GM19438 (cell line): Measurements from ENCODE around the gene PPP2R2C.

Source experiments
- ATAC-seq: cut with Tn5 transposase; IDR thresholded peaks from one replicate; pipeline ENCODE4 v1.9.1; 2021; ENCODE audit warnings: low read depth; ENCODE audit not compliant: unreplicated experiment

Gene PPP2R2C

DNA sequence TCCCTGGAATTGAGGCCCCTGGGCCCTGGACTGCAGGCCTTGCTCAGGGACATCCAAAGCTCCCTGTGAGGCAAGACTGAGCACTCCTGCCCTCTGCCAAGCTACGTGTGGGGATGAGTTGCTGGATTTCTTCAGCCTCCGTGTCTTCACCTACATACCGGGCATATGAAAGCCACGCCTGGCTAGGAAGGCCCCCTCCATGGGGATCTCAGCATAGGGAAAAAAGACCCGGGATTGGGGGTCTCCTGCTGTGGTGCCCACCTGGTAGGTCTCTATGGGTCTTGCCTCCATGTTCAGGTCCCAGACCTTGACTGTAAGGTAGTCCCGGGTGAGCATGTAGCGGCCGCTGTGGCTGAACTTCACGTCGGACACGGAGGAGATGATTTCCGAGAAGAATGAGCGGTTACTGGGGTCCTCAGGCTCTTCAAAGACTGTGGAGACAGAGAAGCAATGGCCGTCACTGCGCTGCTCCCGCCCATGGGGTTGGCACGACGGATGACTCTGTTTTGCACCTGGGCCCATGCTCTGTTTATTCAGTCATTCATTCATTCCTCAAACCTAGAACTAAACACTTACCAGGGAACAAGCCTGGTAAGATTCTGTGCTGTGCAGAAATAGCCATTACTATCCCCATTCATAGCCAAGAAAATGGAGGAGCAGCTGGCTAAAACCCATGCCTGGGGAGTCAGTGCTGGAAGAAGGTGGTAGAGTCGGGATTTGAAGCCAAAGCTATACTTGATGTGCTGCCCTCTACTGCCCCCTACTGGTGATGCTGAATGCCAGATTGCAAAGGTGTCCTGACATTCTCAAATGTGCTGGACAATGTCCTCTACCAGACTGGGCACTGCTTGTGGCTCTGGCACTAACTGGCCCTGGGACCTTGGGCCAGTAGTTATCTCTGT is 138.9 kb downstream of the PPP2R2C start:
- ATAC-seq = no peak

- ATAC-seq = no peak
These were observed 139.8 kb downstream of the PPP2R2C start for GRCh38 chr4:6332669-6333050.

DNA sequence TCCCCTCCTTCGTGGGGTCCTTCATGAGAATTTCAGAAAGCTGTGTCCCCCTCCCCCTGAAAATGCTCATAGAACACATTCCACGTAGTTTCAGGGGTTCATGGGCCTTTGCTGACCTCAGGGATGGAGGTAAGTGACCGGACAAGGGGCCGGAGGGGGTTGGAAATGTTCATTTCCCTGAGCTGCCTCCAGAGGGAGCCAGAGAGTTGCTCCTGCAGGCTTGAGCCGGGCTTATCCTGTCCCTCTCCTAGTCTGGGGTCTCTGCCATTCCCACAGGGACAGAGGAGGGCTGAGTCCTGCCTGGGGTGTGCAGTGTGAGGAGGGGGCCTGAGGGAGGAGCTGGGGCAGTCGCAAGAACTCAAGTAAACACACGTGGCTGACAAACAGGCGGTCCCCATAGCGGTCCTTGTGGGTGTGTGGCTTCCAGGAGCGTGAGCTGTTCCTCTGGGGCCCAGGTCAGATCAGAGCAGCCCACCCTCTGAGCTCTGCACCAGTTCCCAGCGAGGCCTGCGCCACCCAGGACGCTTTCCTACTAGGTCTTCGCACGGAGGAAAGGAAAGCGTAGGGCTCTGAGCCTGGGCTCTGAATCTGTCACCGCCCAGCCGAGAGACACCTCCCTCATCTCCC is 140.3 kb downstream of the PPP2R2C start:
- ATAC-seq = no peak

GRCh38 chr4:6331468-6331867 is 140.9 kb downstream of the PPP2R2C start:
- no peak for ATAC-seq

- ATAC-seq = no peak
These were observed 141.4 kb downstream of the PPP2R2C start for GRCh38 chr4:6331018-6331417.

- ATAC-seq = no peak
These were observed 142.0 kb downstream of the PPP2R2C start for GRCh38 chr4:6330384-6330767.

- ATAC-seq = no peak
These were observed 142.7 kb downstream of the PPP2R2C start for GRCh38 chr4:6329478-6330383.

DNA sequence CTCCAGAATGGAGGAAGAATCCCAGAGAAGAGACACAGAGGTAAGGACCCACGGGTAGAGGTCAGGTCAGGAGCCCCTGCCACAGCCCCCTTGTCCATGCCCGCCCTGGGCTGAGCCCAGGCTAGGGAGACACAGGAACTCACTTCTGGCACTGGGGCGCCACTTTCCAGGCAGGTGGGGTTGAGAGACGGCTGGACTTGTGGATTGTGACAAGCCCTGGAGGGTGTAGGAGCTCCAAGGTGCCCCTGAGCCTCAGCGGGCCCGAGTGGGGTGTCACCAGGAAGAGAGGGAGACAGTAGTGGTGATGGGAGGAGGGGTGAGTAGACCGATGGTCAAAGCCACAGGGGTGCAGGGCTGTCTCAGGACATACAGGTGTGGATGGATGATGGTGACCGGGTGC is 143.9 kb downstream of the PPP2R2C start:
- ATAC-seq = no peak

GRCh38 chr4:6327220-6327917 is 145.0 kb downstream of the PPP2R2C start:
- no peak for ATAC-seq

DNA sequence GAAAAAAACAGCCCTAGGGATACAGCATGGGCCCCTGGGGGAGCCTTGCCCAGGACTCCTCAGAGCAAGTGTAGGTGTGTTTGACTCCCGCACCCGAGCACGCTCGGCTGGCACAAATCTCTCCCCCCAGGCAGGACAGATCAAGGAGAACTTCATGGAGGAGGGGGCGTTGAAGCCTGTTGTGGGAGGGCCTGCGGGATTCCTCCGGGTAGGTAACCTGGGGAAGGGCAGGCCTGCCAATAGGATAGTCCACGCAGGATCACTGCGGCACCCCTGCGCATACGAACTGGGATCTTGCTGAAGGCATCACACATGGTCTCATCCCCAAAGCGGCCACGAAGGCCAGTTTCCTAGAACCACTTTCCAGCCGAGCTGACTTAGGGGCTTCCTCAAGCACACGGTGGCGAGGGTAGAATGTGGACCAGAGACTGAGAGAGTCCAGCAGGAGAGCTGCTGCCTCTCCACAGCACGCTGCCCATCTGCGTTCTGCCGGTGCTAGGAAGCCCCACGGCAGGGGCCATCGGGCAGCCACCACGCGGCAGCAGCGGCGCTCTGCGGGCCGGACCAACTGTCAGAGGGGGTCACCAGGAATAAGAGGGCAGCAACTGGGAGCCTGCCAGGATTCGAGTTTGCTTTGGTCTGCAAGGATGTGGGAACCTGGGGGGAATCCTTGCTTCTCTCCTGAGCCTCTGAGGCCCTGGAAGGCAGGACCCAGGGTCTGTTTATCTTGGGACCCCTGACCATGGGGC is 145.9 kb downstream of the PPP2R2C start:
- no peak for ATAC-seq

GRCh38 chr4:6325788-6326290 is 146.6 kb downstream of the PPP2R2C start:
- no peak for ATAC-seq

- ATAC-seq = no peak
These were observed 147.2 kb downstream of the PPP2R2C start for GRCh38 chr4:6324999-6325787.

GRCh38 chr4:6324461-6324998 is 147.9 kb downstream of the PPP2R2C start:
- ATAC-seq = no peak

DNA sequence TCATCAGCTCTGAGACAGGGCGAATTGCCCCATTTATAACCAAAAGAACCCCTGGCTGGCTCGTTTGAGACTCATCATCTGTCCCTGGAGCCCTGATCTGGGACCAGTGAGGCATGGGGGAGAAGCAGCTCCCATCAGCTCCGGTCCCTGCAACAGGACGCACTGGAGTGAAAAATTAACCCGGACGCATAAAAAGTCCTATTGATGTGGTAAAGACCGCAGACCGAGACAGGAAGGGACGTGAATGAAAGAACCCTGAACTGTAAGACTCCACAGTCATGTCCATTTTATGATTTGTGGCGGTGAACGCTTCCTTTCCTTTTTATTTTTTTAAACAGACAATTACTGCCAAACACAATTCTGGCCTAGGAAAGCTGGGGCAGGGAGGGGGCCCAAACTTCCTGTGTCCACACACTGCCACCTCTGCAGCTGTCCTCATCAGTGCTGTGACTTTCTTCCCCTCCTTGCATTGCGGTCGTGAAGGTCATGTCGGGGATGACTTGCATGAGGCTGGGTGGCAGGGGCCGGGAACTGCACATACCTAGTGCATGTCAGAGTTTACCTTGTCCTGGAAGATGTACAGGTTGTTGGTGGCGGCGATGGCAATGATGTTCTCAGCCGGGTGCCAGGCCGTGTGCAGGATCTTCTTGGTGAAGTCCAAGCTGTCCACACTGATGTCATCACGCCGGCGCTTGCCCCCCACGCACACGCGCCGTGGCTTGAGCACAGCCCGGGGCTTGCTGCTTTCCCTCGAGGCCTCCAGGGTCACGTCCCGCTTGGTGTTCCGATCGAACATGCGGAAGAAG is 149.4 kb downstream of the PPP2R2C start:
- peak; percentile 71 for ATAC-seq

- no peak for ATAC-seq
These were observed 150.2 kb downstream of the PPP2R2C start for GRCh38 chr4:6322067-6322760.

- no peak for ATAC-seq
These were observed 151.1 kb downstream of the PPP2R2C start for GRCh38 chr4:6321361-6321760.

- ATAC-seq = no peak
These were observed 151.8 kb downstream of the PPP2R2C start for GRCh38 chr4:6320663-6321062.
